Epithelial cell of proximal tubule (primary cell): Measurements from ENCODE around the gene GAPDHS. TPM values are rescaled to one million over a fixed set of nuclear protein-coding genes. Genes with fewer than 3 reads are reported as not detected.

Experiments
- DNase-seq: peaks from one replicate; pipeline ENCODE4 v3.0.0-alpha.2; 2011; ENCODE audit warnings: low read depth
- H3K4me3 ChIP-seq: 2 replicates; pipeline ENCODE4 v1.5.1; 2011; ENCODE audit warnings: low read depth, mild to moderate bottlenecking, low read length
- total RNA-seq: library from RNA; depleted of rRNA; stranded (reverse); fragments of >200 nt; gene quantifications from 2 replicates; pipeline ENCODE4 v1.2.3, GENCODE V29; 2015
- TF ChIP-seq, protein P1 (sequence below): conservative IDR thresholded peaks from 2 replicates; pipeline ENCODE4 v1.5.1; 2012; ENCODE audit warnings: low read depth, mild to moderate bottlenecking, low read length

The GAPDHS gene
- total RNA-seq, 1 donor from 2014 or later, result not detected

DNA sequence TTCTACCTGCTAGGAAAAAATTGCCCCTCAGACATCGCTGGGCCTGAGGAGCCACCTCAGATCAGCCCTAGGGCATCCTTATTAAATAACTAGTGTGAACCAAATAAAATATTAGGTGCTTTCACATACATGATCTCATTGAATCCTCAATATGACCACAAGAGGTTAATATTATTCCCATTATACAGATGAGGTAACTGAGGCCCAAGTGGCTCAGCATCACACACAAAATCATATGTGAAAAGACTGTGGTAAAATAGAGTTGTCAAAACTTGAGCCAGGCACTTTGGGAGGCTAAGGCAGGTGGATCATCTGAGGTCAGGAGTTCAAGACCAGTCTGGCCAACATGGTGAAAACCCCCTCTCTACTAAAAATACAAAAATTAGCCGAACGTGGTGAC is 16.9 kb upstream of the GAPDHS start:
- DNase-seq, result no peak
- H3K4me3 ChIP-seq, result no peak overlapping the region
- TF ChIP-seq, protein P1, sequence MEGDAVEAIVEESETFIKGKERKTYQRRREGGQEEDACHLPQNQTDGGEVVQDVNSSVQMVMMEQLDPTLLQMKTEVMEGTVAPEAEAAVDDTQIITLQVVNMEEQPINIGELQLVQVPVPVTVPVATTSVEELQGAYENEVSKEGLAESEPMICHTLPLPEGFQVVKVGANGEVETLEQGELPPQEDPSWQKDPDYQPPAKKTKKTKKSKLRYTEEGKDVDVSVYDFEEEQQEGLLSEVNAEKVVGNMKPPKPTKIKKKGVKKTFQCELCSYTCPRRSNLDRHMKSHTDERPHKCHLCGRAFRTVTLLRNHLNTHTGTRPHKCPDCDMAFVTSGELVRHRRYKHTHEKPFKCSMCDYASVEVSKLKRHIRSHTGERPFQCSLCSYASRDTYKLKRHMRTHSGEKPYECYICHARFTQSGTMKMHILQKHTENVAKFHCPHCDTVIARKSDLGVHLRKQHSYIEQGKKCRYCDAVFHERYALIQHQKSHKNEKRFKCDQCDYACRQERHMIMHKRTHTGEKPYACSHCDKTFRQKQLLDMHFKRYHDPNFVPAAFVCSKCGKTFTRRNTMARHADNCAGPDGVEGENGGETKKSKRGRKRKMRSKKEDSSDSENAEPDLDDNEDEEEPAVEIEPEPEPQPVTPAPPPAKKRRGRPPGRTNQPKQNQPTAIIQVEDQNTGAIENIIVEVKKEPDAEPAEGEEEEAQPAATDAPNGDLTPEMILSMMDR, result no peak

- no peak overlapping the region for H3K4me3 ChIP-seq
- DNase-seq, result no peak
- TF ChIP-seq, protein P1, result no peak
Measured at GRCh38 chr19:35517342-35517741, 15.9 kb upstream of the GAPDHS start.

DNA sequence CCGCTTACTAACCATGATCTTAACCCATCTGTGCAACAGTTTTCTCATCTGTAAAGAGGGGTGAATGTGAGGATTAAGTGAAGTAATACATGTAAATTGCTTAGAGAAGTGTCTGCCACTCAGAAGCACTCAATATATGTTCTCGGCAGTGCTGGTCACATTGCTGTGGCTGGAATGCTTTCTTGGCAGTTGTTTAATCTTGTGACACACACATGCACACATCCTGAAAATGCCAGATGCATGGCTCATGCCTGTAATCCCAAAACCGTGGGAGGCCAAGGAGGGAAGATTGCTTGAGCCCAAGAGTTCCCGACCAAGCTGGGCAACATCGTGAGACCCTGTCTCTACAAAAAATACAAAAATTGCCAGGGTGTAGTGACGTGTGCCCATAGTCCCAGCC is 14.9 kb upstream of the GAPDHS start:
- DNase-seq, result peak; percentile 44
- H3K4me3 ChIP-seq, result no peak overlapping the region
- TF ChIP-seq, protein P1, result no peak

GRCh38 chr19:35519291-35519690 is 14.0 kb upstream of the GAPDHS start:
- DNase-seq, result no peak
- TF ChIP-seq, protein P1, result no peak
- no peak overlapping the region for H3K4me3 ChIP-seq

GRCh38 chr19:35521124-35521743 is 12.0 kb upstream of the GAPDHS start:
- H3K4me3 ChIP-seq, result no peak overlapping the region
- no peak for DNase-seq
- TF ChIP-seq, protein P1, result no peak

DNA sequence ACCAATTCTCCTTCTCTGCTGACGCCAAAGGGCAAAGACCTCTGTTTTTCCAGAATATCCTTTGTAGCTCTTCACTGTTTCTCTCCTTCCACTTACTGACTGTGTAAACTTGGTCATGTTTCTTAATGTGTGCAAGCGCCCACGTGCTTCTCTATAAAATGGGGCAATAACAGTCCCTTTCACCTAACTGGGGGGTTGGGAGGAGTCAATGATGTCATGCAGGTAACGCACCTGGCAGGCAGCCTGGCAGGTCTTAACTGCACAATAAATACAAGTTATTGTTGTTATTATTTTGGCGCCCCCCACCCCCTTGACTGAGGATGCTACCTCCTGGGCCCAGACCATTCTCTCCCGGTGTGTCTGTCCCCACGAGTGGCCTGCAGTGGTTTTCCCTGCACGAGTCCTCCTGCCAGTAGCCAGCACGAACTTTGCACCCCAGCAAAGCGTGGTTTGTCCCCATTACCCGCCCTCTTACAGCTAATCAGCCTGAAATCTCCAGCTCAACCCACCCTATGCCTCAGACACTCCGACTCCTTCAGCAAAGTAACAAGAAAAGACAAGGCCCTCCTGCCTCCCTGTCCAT is 10.4 kb upstream of the GAPDHS start:
- H3K4me3 ChIP-seq, result no peak overlapping the region
- DNase-seq, result no peak
- TF ChIP-seq, protein P1, result no peak
